H4 (cell line): Measurements from ENCODE around the gene MBP. TPM values are rescaled to one million over a fixed set of nuclear protein-coding genes. Genes with fewer than 3 reads are reported as not detected.
"Not testable (repeated sequence)": the region's sequence is repeated elsewhere in the genome, so short reads cannot be mapped to it uniquely, and the experiment has no call there.

Source experiments
- DNase-seq: peaks from one replicate; pipeline ENCODE4 v3.0.0-alpha.2; 2015; ENCODE audit warnings: low spot score
- total RNA-seq: library from RNA; depleted of rRNA; stranded (reverse); fragments of >200 nt; shearing (Covaris generic); gene quantifications from 2 replicates; pipeline ENCODE4 v1.2.3, GENCODE V29; 2014

The MBP gene
- total RNA-seq, 1 experiment from 2014 or later = 0.35 TPM

DNA sequence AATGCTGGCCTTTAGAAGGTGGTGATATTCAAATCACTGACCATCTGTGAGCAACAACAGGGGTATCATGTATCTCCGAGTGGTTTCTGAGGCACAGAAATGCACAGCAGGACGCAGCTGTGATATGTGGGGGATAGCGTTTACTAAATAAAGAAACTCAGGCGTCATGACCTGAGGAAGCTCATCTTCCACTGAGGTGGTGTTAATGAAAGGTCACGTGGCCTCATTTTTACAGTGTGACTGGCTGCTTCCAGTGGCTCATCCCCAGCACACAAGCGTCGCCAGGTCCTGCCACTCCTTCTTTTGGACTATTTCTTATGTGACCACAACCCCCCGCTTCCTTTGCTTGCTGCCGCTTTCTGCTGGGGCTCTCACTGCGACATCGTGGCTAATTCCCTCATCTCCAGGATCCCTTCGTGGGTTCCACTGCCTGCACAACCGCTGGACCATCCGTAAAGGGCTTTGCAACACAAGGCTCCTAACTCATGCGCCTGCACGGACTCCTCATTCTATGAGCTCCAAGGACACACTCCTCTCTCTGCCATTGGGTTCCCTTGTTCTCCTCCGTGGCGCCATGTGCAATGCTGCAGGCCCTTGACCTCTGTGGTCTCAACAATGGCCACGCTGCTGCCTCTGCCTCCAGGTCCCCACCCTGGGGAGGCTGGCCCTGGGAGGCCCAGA is 109.3 kb downstream of the MBP start:
- no peak for DNase-seq

- no peak for DNase-seq
Measured at GRCh38 chr18:77022556-77022955, 110.0 kb downstream of the MBP start.

GRCh38 chr18:77022116-77022515 is 110.5 kb downstream of the MBP start:
- no peak for DNase-seq

DNA sequence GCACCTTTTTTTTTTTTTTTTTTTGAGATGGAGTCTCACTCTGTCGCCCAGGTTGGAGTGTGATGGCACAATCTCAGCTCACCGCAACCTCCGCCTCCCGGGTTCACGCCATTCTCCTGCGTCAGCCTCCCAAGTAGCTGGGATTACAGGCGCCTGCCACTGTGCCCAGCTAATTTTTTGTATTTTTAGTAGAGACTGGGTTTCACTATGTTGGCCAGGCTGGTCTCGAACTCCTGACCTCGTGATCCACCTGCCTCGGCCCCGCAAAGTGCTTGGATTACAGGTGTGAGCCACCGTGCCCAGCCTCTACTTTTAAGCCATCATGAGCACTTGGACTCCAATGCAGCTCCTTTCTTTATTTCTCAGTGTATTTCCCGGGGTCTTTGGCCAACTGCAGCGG is 111.1 kb downstream of the MBP start:
- not testable (repeated sequence) for DNase-seq

DNA sequence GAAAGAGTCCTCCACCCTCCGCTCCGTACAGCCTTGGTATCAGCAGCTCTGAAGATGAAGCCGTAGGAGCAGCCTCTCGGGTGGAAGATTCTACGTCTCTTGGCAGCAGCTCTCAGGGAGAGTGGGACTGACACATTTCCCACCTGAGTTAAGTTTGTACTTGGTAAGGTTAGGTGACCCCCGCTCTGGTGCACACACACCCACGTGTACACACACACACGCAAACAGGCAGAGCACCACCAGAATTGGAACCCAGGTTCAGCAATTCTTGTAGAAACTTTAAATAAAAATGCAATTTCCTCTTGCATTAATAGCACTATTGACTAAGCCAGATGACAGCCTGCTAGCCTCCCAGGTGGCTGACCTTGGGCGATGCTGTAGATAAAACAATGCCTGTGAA is 111.5 kb downstream of the MBP start:
- no peak for DNase-seq

GRCh38 chr18:77020561-77020960 is 112.0 kb downstream of the MBP start:
- DNase-seq = no peak

- no peak for DNase-seq
Measured at GRCh38 chr18:77019641-77020040, 112.9 kb downstream of the MBP start.

- not testable (repeated sequence) for DNase-seq
Measured at GRCh38 chr18:77018650-77019049, 113.9 kb downstream of the MBP start.

GRCh38 chr18:77017355-77017754 is 115.2 kb downstream of the MBP start:
- DNase-seq = no peak

- no peak for DNase-seq
Measured at GRCh38 chr18:77016936-77017335, 115.6 kb downstream of the MBP start.

DNA sequence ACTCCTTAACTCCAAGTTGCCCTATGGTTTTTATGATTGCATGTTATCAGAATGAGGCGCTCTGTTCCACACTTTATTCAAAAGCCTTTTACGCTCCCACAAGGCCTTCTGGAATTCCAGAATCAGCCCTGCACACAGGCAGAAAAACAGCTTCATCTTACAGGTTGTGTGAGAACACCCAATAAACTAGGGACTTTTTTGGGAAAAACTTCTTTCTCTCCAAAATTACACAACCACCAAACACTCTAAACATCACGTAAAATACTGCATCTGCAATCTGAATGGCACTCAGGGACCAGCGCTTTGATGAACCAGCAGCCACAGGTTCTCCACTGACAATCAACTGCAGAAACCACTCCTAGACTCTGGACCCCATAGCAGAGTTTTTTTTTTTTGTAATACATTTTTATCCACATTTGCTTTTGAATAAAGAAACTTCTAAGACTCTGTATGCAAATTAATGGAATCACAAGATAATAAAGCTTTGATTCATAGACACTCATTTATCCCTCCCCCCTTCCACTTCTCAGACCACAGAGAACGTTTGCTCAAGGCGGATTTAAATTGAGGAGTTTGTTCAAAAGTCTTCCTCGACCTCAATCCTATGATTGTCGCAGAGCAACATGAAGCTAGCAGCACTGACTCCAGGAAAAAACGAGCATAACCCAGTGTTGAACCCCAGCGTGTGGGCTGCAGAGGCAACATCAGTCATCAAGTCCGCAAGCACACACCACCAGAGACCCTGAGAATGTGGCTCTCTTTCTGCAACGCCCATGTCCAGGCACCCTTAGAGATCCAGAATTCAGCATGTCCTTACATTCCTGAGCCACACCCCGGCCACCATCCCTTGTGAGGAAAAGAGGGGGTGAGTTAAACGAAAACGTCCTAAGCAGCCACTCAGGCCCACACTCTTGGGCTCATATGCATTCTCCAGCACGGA is 116.5 kb downstream of the MBP start:
- DNase-seq = no peak

DNA sequence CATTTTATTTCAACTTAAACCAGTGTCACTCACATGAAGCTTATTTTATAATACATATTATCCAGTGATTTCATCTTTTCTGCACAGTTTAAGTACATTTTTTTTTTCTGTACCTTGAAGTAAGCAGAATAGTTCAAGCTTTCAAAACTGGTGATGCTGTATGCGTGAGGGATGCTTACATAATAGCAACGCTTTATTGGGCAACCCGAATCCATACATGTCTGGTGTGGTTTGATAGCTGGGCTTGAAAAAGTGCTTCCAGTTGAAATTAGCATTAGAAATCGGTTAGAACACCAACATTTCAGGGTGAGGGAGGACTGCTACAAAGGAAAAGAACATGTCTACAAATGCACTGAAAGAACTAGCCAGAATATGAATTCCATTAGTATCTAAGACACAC is 117.4 kb downstream of the MBP start:
- DNase-seq = no peak

- DNase-seq = no peak
Measured at GRCh38 chr18:77014538-77014937, 118.0 kb downstream of the MBP start.

DNA sequence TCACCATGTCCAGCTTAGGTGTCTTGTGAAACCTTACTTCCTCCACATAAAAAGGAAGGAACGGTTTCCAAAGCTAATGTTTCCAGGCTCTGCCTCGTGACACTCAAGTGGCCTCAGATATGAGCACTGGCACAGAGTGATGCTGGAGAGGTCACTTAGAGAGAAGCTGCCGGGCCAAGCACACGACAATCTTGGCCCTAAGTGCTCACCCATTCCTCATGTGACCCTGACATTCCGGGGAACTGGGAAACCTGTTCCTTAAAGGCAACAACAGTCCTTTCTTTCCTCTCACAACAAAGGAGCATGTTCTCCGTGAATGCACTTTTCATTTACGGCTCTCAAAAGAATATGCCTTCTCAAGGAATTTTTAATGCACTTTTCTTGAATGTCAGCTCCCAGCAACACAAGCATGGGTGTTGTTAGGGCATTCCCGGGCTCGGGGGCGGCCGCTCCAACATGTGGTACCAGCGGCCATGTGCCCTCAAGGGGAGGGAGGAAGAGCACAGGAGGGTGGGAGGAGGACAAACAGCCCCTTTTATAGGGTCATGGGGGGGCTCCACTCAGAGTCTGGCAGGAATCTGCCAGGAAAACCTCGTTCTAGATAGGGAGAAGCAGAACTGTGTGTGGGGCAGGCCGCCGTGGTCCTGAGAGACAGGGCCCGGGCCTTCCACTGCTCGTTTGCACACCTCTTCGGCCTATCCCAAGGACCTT is 118.6 kb downstream of the MBP start:
- DNase-seq = no peak

- no peak for DNase-seq
Measured at GRCh38 chr18:77012806-77013541, 119.6 kb downstream of the MBP start.

GRCh38 chr18:77012120-77012519 is 120.5 kb downstream of the MBP start:
- no peak for DNase-seq

DNA sequence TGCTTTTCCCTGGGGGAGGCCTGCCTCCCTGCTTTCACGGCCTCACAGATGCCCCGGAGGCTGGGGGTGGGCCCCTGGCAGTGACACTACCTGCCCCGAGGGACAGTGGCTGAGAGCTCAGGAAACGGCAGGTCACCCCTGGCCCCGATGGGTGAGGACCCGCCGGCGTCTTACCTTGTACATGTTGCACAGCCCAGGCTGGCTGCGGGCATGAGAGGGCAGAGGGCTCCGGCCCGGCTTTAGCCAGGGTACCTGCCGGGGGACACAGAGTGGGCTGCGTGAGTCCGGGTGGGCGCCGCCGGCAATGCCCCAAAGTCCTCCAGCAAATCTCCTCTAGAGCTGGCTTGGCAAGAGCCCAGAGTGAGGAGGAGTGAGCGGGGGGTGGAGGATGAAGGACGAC is 122.9 kb downstream of the MBP start:
- no peak for DNase-seq

DNA sequence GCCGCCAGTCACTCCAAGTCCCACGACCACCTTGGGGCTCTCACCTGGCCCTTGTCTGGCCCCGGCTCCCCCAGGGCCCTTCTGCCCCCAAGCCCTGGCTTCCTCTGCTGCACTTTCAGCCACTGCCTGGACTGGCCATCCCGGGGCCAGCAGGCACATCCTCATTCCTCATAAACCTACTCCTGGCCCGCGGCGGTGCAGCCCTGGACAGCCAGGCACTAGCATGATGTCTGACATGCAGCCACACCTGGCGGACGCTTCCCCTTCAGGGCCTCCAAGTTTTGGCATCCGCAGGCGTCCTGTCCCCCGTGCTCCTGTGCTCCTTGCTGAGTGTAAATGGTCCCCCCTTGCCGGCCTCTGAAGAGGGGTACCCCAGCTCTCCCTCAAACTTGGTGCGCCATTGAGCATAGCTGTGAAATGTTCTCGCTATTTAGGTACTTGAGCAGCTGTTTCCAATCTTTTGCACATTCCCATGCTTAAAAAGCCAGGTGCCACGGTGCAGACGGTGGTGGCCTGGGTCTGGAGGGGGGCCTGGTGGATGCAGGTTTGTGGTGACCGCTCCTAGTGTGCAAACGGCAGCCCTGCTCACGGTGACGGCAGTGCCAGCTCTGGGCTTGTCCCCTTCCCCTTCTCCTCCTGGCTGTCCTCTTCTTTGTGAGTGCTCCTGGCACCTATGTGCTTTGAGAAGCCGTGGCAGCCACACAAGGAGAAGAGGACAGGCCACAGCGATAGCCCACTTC is 123.8 kb downstream of the MBP start:
- DNase-seq = no peak

- DNase-seq = no peak
Measured at GRCh38 chr18:77008006-77008405, 124.6 kb downstream of the MBP start.

DNA sequence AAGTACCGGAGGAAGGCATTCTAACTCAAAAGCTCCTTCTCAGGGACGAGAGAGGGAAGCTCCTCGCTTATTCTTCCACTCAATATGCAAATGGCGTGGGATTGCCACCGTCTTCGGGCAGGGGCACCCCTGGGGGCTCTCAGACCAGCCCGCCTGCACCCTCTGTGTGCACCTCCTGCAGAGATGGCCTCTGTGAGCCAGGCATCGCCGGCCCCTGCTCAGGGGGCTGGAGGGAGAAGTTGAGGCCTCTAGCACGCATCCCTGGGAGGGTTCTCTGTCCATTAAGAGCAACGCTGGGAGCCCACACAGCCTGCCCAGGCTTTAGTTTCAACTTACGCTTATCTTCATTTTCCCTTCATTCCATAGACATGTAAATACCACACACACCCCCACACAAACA is 125.3 kb downstream of the MBP start:
- DNase-seq = no peak
